ENCODE measurements around the gene EVI5.

- TF ChIP-seq CTCF (IDR thresholded peaks at IDR 0.05), result no peak
- TF ChIP-seq POLR2A (IDR thresholded peaks at IDR 0.05), result no peak
- TF ChIP-seq POLR2AphosphoS5 (IDR thresholded peaks at IDR 0.05), result no peak
Measured at GRCh38 chr1:92536211-92536979, 248.5 kb downstream of the EVI5 start.

Data from breast epithelium (tissue), 3 donors.